Measurements from ENCODE around the gene POU5F2.

POU5F2 gene

GRCh38 chr5:93731987-93732386 is 9.4 kb downstream of the POU5F2 start:
- DNase-seq (ENCODE audit: low read depth): no peak
- H3K4me3 ChIP-seq (ENCODE audit: low read length): no peak overlapping the region
- TF ChIP-seq CTCF (conservative IDR thresholded peaks at IDR 0.05; ENCODE audit: low read depth, low read length): no peak

- H3K4me3 ChIP-seq (ENCODE audit: low read length): no peak overlapping the region
- TF ChIP-seq CTCF (conservative IDR thresholded peaks at IDR 0.05; ENCODE audit: low read depth, low read length): no peak
- DNase-seq (ENCODE audit: low read depth): no peak
Measured at GRCh38 chr5:93726595-93726994, 14.8 kb downstream of the POU5F2 start.

- H3K4me3 ChIP-seq (ENCODE audit: low read length): no peak overlapping the region
- no peak for DNase-seq (ENCODE audit: low read depth)
- TF ChIP-seq CTCF (conservative IDR thresholded peaks at IDR 0.05; ENCODE audit: low read depth, low read length): no peak
Measured at GRCh38 chr5:93724791-93725190, 16.6 kb downstream of the POU5F2 start.

GRCh38 chr5:93723681-93724080 is 17.7 kb downstream of the POU5F2 start:
- TF ChIP-seq CTCF (conservative IDR thresholded peaks at IDR 0.05; ENCODE audit: low read depth, low read length): no peak
- peak; percentile 40 for DNase-seq (ENCODE audit: low read depth)
- H3K4me3 ChIP-seq (ENCODE audit: low read length): no peak overlapping the region

GRCh38 chr5:93723005-93723404 is 18.4 kb downstream of the POU5F2 start:
- peak; percentile 14 for DNase-seq (ENCODE audit: low read depth)

GRCh38 chr5:93722588-93722987 is 18.8 kb downstream of the POU5F2 start:
- H3K4me3 ChIP-seq (ENCODE audit: low read length): no peak overlapping the region
- no peak for DNase-seq (ENCODE audit: low read depth)
- no peak for TF ChIP-seq CTCF (conservative IDR thresholded peaks at IDR 0.05; ENCODE audit: low read depth, low read length)

More at GRCh38 chr5:93723005-93723404, 18.4 kb downstream of the POU5F2 start:
- no peak for TF ChIP-seq CTCF (conservative IDR thresholded peaks at IDR 0.05; ENCODE audit: low read depth, low read length)
- H3K4me3 ChIP-seq (ENCODE audit: low read length): no peak overlapping the region

GRCh38 chr5:93721511-93721910 is 19.9 kb downstream of the POU5F2 start:
- no peak overlapping the region for H3K4me3 ChIP-seq (ENCODE audit: low read length)
- TF ChIP-seq CTCF (conservative IDR thresholded peaks at IDR 0.05; ENCODE audit: low read depth, low read length): no peak
- no peak for DNase-seq (ENCODE audit: low read depth)
